Upper lobe of right lung (tissue), 1 donor: ENCODE measurements around the gene DAPK2. TPM values are rescaled to one million over a fixed set of nuclear protein-coding genes. Genes with fewer than 3 reads are reported as not detected.
A peak's percentile ranks its signal among the peaks of the same experiment; 100 is the strongest.

Experiments used
- ATAC-seq: fragments of 200-7000 bp; cut with Tn5 transposase; one replicate; pipeline ENCODE4 v1.9.1; 2020; ENCODE audit warnings: mild to moderate bottlenecking, moderate library complexity
- DNase-seq: peaks from one replicate; pipeline ENCODE4 v3.0.0-alpha.2; 2020
- H3K27ac ChIP-seq: fragments of 200-600 bp; one replicate; pipeline ENCODE4 v1.8.0; 2022
- H3K27me3 ChIP-seq: fragments of 200-600 bp; one replicate; pipeline ENCODE4 v1.8.0; 2022; ENCODE audit warnings: mild to moderate bottlenecking
- H3K36me3 ChIP-seq: fragments of 200-600 bp; one replicate; pipeline ENCODE4 v1.8.0; 2022
- H3K4me1 ChIP-seq: fragments of 200-600 bp; one replicate; pipeline ENCODE4 v1.8.0; 2022
- H3K4me3 ChIP-seq: fragments of 200-600 bp; one replicate; pipeline ENCODE4 v1.8.0; 2022; ENCODE audit warnings: mild to moderate bottlenecking
- H3K9me3 ChIP-seq: fragments of 200-600 bp; one replicate; pipeline ENCODE4 v1.8.0; 2022
- intact Hi-C: fragments of 100-400 bp; cut with DNase I; formaldehyde crosslinking; loops from one replicate; pipeline ENCODE4 v1.11.0; 2022
- total RNA-seq: library from RNA; stranded (reverse); fragmentation: NEBNext Ultra II Directional; extraction: Animal tissue kit (Norgen Biotek cat#: 25700); gene quantifications from one replicate; pipeline ENCODE4 v1.2.1, GENCODE V29; 2021
- TF ChIP-seq, protein P1 (sequence below): fragments of 200-600 bp; IDR thresholded peaks from one replicate; pipeline ENCODE4 v1.8.0; 2022; ENCODE audit warnings: antibody characterized with exemption
- donor health status: DM: no; HTN: yes; CAD: no; lungs with severe emphysema.

The DAPK2 gene
- total RNA-seq, 1 donor from 2014 or later = 73.3 TPM

DNA sequence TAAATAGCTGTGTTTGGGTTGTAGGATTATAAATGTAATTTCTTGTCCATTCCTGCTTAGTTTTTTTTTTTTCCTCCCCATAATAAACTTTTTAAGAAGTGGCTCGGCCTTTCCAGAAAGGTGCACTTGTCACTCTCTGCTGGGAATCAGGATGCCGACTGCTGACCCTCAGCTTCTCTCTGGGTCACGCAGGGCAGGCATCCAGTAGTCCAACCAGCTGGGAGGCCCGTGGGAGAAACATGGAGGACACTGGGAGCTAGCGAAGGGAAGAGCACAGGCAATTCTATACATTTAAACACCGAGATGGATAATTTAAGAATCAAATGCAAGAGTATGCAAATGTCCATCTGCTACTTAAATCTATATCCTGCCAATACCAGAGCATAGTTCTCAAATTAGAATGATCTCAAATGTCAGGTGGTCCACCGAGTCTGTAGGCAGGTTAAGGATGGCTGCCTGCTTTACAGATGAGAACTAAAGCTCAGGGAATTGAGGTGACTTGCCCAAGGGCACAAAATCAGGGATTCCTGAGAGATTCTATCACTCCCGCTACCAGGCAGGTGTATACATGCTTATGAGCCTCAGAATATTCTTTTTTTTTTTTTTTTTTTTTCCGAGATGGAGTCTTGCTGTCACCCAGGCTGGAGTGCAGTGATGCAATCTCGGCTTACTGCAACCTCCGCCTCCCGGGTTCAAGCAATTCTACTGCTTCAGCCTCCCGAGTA lies 64.5 kb downstream of the DAPK2 start:
- H3K4me1 ChIP-seq = peaks cover 38% of the 10 kb centered on the region
- H3K36me3 ChIP-seq = peaks cover 4% of the 10 kb centered on the region
- no peak overlapping the region for H3K27ac ChIP-seq
- TF ChIP-seq, protein P1, sequence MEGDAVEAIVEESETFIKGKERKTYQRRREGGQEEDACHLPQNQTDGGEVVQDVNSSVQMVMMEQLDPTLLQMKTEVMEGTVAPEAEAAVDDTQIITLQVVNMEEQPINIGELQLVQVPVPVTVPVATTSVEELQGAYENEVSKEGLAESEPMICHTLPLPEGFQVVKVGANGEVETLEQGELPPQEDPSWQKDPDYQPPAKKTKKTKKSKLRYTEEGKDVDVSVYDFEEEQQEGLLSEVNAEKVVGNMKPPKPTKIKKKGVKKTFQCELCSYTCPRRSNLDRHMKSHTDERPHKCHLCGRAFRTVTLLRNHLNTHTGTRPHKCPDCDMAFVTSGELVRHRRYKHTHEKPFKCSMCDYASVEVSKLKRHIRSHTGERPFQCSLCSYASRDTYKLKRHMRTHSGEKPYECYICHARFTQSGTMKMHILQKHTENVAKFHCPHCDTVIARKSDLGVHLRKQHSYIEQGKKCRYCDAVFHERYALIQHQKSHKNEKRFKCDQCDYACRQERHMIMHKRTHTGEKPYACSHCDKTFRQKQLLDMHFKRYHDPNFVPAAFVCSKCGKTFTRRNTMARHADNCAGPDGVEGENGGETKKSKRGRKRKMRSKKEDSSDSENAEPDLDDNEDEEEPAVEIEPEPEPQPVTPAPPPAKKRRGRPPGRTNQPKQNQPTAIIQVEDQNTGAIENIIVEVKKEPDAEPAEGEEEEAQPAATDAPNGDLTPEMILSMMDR = no peak
- H3K4me3 ChIP-seq = no peak overlapping the region
- ATAC-seq (no peak), DNase-seq (no peak)
- intact Hi-C loops = no loop called here
- no peaks in the 10 kb centered on the region for H3K9me3 ChIP-seq
- no peaks in the 10 kb centered on the region for H3K27me3 ChIP-seq

DNA sequence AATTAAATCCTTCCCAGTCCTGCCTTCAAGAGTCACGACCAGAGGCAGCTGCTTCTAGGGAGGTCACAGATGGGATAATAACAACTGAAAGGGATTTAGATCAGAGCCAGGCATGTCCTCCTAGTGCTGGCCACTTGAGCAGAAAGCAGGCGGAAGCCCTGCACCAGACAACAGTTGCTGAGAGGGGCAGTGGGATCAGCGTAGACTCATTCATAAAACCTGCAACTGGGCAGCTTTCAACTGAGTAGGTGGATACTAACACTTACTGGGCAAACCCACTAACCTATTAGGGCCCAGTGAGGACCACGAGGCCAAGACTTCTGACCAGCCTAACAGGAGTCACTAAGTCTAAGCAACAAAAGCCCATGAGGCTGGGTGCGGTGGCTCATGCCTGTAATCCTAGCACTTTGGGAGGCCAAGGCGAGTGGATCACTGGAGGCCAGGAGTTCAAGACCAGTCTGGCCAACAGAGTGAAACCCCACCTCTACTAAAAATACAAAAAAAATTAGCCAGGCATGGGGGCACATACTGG lies 67.0 kb downstream of the DAPK2 start:
- peaks cover 17% of the 10 kb centered on the region for H3K4me1 ChIP-seq
- peaks cover 4% of the 10 kb centered on the region for H3K36me3 ChIP-seq
- TF ChIP-seq, protein P1 = no peak
- DNase-seq (no peak), ATAC-seq (no peak)
- no peaks in the 10 kb centered on the region for H3K9me3 ChIP-seq
- H3K4me3 ChIP-seq = no peak overlapping the region
- peak overlapping the region; percentile 6 for H3K27ac ChIP-seq
- intact Hi-C loops = no loop called here
- H3K27me3 ChIP-seq = no peaks in the 10 kb centered on the region

DNA sequence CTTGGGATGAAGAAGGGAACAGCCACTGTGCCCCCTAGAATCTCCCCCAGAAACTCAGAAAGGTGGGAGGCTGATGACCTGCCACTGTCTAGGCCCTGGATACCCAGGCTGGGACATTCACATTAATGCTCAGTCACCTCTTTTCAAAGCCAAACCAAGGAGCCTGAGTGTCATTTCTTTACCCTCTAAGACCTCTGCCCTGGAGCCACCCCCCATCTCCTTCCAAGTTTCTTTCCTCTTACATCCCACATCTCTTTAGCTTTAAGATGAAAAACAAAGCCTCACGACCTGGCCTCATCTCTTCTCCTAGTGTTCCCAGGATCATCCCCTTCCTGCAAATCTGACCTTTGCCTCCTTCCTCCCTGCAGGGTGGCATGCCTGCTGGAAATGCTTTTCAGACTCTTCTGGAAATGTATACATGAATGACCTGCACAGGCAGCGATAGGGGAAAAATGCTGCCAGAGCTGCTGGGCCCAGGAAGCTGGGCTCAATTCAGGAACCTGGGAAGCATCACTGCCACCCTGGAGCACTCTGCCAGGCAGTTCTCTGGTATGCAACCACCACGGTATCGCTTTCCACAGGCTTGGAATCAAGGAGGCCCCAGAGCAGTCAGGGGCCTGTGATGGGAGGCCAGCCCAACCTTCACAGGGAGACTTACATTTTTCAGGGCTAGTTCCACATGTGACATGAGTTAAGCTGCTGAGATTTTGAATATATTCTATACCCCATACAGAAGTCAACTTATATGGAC lies 67.6 kb downstream of the DAPK2 start:
- Histone ChIP-seq H3K36me3 (peaks cover 4% of the 10 kb centered on the region), H3K9me3 (no peaks in the 10 kb centered on the region), H3K4me3 (no peak overlapping the region), H3K27me3 (no peaks in the 10 kb centered on the region), H3K27ac (peak overlapping the region; percentile 6), H3K4me1 (peaks cover 18% of the 10 kb centered on the region)
- ATAC-seq = peak; percentile 21
- TF ChIP-seq, protein P1 = no peak
- intact Hi-C loops = no loop called here
- DNase-seq = no peak

DNA sequence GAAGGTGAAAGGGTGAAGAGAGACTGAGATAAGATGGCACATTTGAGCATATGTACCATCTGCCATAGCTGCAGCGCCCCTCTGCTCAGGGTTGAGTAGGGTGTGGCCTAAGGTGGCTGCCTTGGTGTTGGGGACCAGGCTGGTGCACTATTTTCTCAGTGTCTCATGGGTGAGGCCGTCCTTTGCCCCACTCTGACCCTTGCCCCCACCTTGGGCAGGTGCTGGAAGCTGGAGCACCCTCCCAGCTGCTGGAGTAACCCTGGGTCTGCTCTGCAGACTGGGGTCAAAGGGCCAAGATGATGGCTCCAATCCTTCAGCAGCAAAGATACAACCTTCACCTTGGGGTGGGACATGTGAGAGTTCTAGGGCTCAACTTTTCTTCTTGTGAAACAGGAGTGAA lies 69.2 kb downstream of the DAPK2 start:
- TF ChIP-seq, protein P1 = no peak
- Histone ChIP-seq H3K27ac (no peak overlapping the region), H3K9me3 (no peaks in the 10 kb centered on the region), H3K4me3 (no peak overlapping the region), H3K36me3 (peaks cover 4% of the 10 kb centered on the region), H3K27me3 (no peaks in the 10 kb centered on the region), H3K4me1 (peaks cover 14% of the 10 kb centered on the region)
- ATAC-seq = peak; percentile 26
- intact Hi-C loops = no loop called here
- no peak for DNase-seq

DNA sequence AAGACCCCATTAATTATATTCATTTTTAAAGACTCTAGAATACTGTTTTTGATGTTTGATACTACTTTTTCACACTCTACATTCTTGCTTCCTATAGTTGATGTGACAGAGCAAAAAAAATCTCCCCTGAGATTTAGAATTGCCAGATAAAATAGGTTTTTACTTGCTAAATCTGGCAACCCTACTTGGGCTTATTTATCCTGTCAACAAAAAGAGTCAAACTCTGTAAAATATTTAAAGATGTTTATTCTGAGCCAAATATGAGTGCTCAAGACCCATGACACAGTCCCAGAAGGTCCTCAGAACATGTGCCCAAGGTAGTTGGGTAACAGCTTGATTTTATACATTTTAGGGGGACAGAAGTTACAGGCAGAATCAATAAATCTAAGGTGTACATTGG lies 72.3 kb downstream of the DAPK2 start:
- H3K27ac ChIP-seq = no peak overlapping the region
- H3K27me3 ChIP-seq = no peaks in the 10 kb centered on the region
- intact Hi-C loops = no loop called here
- H3K9me3 ChIP-seq = no peaks in the 10 kb centered on the region
- no peak for ATAC-seq
- H3K36me3 ChIP-seq = peaks cover 4% of the 10 kb centered on the region
- TF ChIP-seq, protein P1 = no peak
- no peak overlapping the region for H3K4me3 ChIP-seq
- DNase-seq = no peak
- peaks cover 36% of the 10 kb centered on the region for H3K4me1 ChIP-seq
